Neural progenitor cell (in vitro differentiated cells): Measurements from ENCODE around the gene WSCD2.

Experiments used
- CTCF ChIP-seq: fragments of 200-600 bp; sonication (generic); IDR thresholded peaks from 2 replicates; pipeline ENCODE4 v1.5.1; 2017; ENCODE audit warnings: antibody characterized with exemption, mild to moderate bottlenecking
- EZH2 ChIP-seq: fragments of 200-600 bp; sonication (generic); IDR thresholded peaks from 2 replicates; pipeline ENCODE4 v1.6.1; 2017; ENCODE audit warnings: antibody characterized with exemption, mild to moderate bottlenecking, moderate library complexity

GRCh38 chr12:108145011-108145410 is 15.9 kb downstream of the WSCD2 start:
- TF ChIP-seq CTCF = no peak
- no peak for TF ChIP-seq EZH2
